HUES6 (cell line): Measurements from ENCODE around the gene CNOT6.
A peak's percentile ranks its signal among the peaks of the same experiment; 100 is the strongest.

Source experiments
- H3K27ac ChIP-seq: 2 replicates; pipeline ENCODE4 v1.7.0; 2013; ENCODE audit warnings: low read depth, mild to moderate bottlenecking, low read length, inconsistent platforms
- H3K27me3 ChIP-seq: 2 replicates; pipeline ENCODE4 v1.6.1; 2013; ENCODE audit warnings: low read length; ENCODE audit not compliant: control insufficient read depth, insufficient read depth
- H3K36me3 ChIP-seq: 2 replicates; pipeline ENCODE4 v1.6.1; 2013; ENCODE audit warnings: low read length; ENCODE audit not compliant: control insufficient read depth, insufficient read depth
- H3K4me1 ChIP-seq: 2 replicates; pipeline ENCODE4 v1.6.1; 2013; ENCODE audit warnings: low read length; ENCODE audit not compliant: control insufficient read depth, insufficient read depth
- H3K4me3 ChIP-seq: 2 replicates; pipeline ENCODE4 v1.5.1; 2013; ENCODE audit warnings: low read depth, low read length
- H3K9ac ChIP-seq: one replicate; pipeline ENCODE4 v1.6.1; 2013; ENCODE audit warnings: mild to moderate bottlenecking, low read length
- H3K9me3 ChIP-seq: 2 replicates; pipeline ENCODE4 v1.6.1; 2013; ENCODE audit warnings: low read depth, low read length; ENCODE audit not compliant: control insufficient read depth, insufficient read depth

Gene CNOT6

DNA sequence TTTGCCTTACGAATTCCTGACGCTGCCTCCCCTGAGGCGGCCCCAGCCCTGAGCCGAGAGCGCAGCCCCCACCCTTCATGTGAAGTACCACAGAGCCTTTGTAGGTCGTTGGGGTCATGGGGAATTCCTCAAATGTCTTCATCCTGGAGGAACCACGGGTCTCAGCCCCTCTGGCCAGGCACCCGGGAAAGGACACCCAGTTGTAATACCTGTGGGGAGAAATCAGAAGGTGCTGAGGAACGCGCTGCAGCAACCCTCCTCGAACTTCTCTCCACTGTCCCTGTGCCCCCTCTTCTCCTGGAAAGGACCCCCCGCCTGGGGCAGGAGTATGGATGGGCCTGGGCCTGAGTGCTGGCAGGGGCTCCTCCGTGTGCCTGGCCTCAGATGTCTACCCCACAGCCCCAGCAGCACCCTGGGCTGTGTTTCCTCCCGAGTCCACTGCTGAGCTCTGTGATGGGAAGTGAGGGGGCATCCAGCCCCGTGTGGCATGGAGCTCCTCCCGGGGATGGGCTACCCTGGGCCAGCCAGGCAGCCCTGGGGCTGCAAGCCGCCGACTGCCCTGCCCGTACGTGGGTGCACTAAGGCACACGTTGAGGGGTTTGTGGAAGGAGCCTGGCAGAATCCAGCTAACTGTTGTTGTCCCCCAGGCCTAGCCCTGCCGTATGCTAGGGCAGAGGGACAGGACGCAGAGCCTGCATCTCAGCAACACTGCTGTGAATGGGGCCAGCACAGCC, 115.8 kb downstream of the CNOT6 start:
- H3K4me1 ChIP-seq, result peaks cover 4% of the 10 kb centered on the region; the same call in 1 of the 2 replicates

GRCh38 chr5:180611140-180611850, 117.1 kb downstream of the CNOT6 start:
- peaks cover 4% of the 10 kb centered on the region; the same call in 1 of the 2 replicates for H3K4me1 ChIP-seq

More for the DNA sequence above, 115.8 kb downstream of the CNOT6 start:
- Histone ChIP-seq H3K4me3 (no peak overlapping the region), H3K27me3 (no peaks in the 10 kb centered on the region), H3K9ac (no peak overlapping the region), H3K27ac (no peak overlapping the region), H3K36me3 (no peaks in the 10 kb centered on the region), H3K9me3 (no peaks in the 10 kb centered on the region)

GRCh38 chr5:180612683-180613082, 118.5 kb downstream of the CNOT6 start:
- H3K4me3 ChIP-seq, result no peak overlapping the region
- H3K27me3 ChIP-seq, result peaks cover 9% of the 10 kb centered on the region
- H3K36me3 ChIP-seq, result no peaks in the 10 kb centered on the region
- no peak overlapping the region for H3K9ac ChIP-seq
- H3K27ac ChIP-seq, result no peak overlapping the region
- H3K4me1 ChIP-seq, result peaks cover 4% of the 10 kb centered on the region; the same call in 1 of the 2 replicates
- H3K9me3 ChIP-seq, result no peaks in the 10 kb centered on the region

More at GRCh38 chr5:180611140-180611850, 117.1 kb downstream of the CNOT6 start:
- H3K27me3 ChIP-seq, result peaks cover 2% of the 10 kb centered on the region; the same call in 1 of the 2 replicates
- H3K9ac ChIP-seq, result no peak overlapping the region
- H3K9me3 ChIP-seq, result no peaks in the 10 kb centered on the region
- H3K36me3 ChIP-seq, result no peaks in the 10 kb centered on the region
- H3K4me3 ChIP-seq, result no peak overlapping the region
- no peak overlapping the region for H3K27ac ChIP-seq

DNA sequence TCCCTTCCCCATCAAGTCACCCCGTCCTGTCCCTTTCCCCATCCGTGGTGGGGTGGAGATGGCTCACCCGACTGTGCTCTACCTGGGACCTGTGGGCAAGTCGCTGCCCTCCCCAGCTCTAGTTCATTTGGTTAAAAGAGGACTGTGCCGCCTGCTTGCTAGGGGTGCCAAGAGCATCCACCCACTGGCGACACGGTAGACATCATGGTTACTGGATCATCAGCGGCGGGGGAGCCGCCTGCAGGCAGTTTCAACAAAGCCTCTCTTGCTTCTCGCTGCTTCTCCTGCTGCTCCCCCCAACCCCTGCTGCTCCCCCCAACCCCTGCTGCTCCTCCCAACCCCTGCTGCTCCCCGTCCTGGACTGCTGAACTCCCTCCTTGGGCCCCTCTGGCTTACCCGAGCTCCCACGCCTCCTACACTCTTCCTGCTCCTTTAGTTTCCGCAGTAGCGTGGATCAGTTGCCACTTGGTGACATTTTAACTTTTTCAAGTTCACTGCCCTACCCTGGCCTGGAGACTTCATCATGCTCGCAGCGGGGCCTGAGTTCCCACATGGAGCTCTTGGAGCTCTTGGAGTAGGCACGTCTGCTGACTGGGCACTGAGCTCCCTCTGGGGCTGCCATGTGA, 119.1 kb downstream of the CNOT6 start:
- H3K4me3 ChIP-seq, result no peak overlapping the region
- H3K4me1 ChIP-seq, result peaks cover under 1% of the 10 kb centered on the region; the same call in 1 of the 2 replicates
- H3K36me3 ChIP-seq, result no peaks in the 10 kb centered on the region
- peaks cover 11% of the 10 kb centered on the region for H3K27me3 ChIP-seq
- H3K9me3 ChIP-seq, result no peaks in the 10 kb centered on the region
- H3K27ac ChIP-seq, result no peak overlapping the region
- H3K9ac ChIP-seq, result no peak overlapping the region

DNA sequence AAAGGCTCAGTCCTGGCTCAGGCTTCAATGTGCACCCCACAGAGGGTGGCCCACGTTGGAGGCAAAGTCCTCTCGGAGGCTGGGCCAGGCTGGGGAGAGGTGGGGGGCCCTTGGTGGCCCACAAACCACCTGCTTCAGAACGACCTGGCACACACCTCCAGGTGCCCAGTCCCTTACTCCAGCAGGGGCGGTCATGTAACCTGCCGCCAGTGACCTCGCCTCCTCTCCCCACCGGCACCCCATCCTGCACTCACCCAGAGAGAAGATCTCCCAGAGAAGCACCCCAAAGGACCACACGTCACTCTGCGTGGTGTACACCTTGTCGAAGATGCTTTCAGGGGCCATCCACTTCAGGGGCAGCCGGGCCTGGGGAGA, 119.6 kb downstream of the CNOT6 start:
- Histone ChIP-seq H3K4me1 (peaks cover 3% of the 10 kb centered on the region; the same call in 1 of the 2 replicates), H3K27me3 (peaks cover 16% of the 10 kb centered on the region), H3K27ac (no peak overlapping the region), H3K9me3 (no peaks in the 10 kb centered on the region), H3K4me3 (no peak overlapping the region), H3K36me3 (no peaks in the 10 kb centered on the region), H3K9ac (no peak overlapping the region)

DNA sequence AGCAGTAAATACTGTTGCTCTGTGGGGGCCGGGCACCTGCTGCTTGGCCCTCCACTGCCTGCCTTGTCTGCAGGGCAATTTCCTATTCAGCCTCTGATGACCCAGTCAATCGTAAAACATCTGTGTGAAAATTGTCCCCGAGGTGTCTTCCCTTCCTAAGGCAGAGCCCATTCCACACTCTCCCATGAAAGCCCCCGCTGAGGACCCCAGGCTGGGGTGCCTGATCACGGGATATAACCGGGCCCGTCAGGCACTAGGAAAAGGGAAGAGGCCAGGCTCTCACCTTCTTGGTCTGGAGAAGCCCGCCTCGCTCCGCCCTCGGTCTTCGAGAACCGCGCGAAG, 124.3 kb downstream of the CNOT6 start:
- Histone ChIP-seq H3K27ac (no peak overlapping the region), H3K9ac (peak overlapping the region; percentile 58), H3K9me3 (no peaks in the 10 kb centered on the region), H3K27me3 (peaks cover 34% of the 10 kb centered on the region), H3K4me1 (peaks cover 3% of the 10 kb centered on the region; the same call in 1 of the 2 replicates), H3K36me3 (no peaks in the 10 kb centered on the region), H3K4me3 (peak overlapping the region; percentile 65)

GRCh38 chr5:180618829-180619562, 124.8 kb downstream of the CNOT6 start:
- peak overlapping the region; percentile 58 for H3K9ac ChIP-seq
- no peaks in the 10 kb centered on the region for H3K9me3 ChIP-seq
- no peak overlapping the region for H3K27ac ChIP-seq
- peaks cover 3% of the 10 kb centered on the region; the same call in 1 of the 2 replicates for H3K4me1 ChIP-seq
- H3K27me3 ChIP-seq, result peaks cover 34% of the 10 kb centered on the region
- no peaks in the 10 kb centered on the region for H3K36me3 ChIP-seq
- peak overlapping the region; percentile 65 for H3K4me3 ChIP-seq

DNA sequence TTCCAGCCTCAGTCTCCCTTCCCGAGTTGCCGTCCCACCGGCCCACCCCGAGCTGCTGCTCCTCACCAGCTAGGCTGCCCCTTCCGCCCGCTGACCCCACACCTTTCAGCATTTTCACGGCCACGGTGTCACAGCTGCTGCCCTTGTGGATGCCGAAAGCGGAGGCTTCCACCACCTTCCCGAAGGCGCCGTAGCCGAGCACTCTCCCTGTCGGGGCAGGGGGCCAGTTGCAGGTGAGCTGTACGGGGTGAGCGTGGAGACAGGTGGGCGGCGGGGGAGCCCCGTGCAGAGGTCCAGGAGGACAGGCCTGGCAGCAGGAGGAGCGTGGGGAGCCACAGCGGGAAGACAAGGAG, 125.4 kb downstream of the CNOT6 start:
- Histone ChIP-seq H3K36me3 (no peaks in the 10 kb centered on the region), H3K9me3 (no peaks in the 10 kb centered on the region), H3K9ac (peak overlapping the region; percentile 58), H3K27ac (no peak overlapping the region), H3K27me3 (peaks cover 34% of the 10 kb centered on the region), H3K4me1 (peaks cover 3% of the 10 kb centered on the region; the same call in 1 of the 2 replicates), H3K4me3 (peak overlapping the region; percentile 65)

- no peak overlapping the region for H3K27ac ChIP-seq
- no peak overlapping the region for H3K9ac ChIP-seq
- no peaks in the 10 kb centered on the region for H3K36me3 ChIP-seq
- peaks cover 34% of the 10 kb centered on the region for H3K27me3 ChIP-seq
- H3K9me3 ChIP-seq, result no peaks in the 10 kb centered on the region
- H3K4me1 ChIP-seq, result peaks cover 3% of the 10 kb centered on the region; the same call in 1 of the 2 replicates
- no peak overlapping the region for H3K4me3 ChIP-seq
Observed at GRCh38 chr5:180620014-180620413, 125.8 kb downstream of the CNOT6 start.

DNA sequence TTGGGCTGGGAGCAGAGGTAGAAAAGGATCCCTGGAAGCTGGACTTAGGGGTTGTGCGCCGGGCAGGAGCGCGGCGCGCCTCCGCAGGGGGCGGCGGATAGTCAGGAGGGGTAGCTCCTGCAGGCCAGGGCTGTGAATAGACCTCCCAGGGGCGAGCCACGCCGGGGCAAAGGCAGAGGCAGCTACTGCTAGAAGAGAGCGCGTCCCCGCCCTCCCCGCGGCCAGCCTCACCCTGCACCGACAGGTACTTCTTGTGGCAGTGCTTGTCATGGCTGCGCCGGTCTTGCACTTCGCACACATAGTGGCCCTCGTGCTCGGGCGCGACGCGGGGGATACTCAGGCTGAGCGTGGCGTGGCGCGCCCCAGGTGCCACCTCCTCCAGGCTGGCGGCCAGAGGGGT, 127.1 kb downstream of the CNOT6 start:
- Histone ChIP-seq H3K27ac (no peak overlapping the region), H3K36me3 (no peaks in the 10 kb centered on the region), H3K4me3 (no peak overlapping the region), H3K4me1 (peaks cover 3% of the 10 kb centered on the region; the same call in 1 of the 2 replicates), H3K9me3 (no peaks in the 10 kb centered on the region), H3K27me3 (peaks cover 32% of the 10 kb centered on the region), H3K9ac (no peak overlapping the region)
